Caco-2 (cell line): ENCODE measurements around the gene IL32. TPM values are rescaled to one million over a fixed set of nuclear protein-coding genes. Genes with fewer than 3 reads are reported as not detected.

Experiments used
- BruUV-seq: library from RNA; stranded (reverse); fragments of 400-500 nt; replicated peaks from 2 replicates; lab custom pipeline; 2021; lab: Mats Ljungman, UMichigan
- CTCF ChIA-PET: fragments of 300-600 bp; sonication (Branson Sonifier 250); formaldehyde crosslinking; loops from one replicate; lab custom pipeline; 2022; ENCODE audit warnings: antibody characterized with exemption; lab: Charles Lee
- POLR2A ChIA-PET: fragments of 300-600 bp; sonication (Branson Sonifier 250); formaldehyde crosslinking; loops from one replicate; lab custom pipeline; 2022; ENCODE audit warnings: antibody characterized with exemption; lab: Charles Lee
- DNase-seq, 2 experiments: peaks; one replicate each; pipeline versions ENCODE4 v3.0.0 to v3.0.0-alpha.2; 2020 to 2022
- H3K27me3 ChIP-seq: replicated peaks from 2 replicates; pipeline ENCODE4 v1.6.0; 2011; ENCODE audit warnings: low read length; ENCODE audit not compliant: control insufficient read depth, insufficient read depth
- H3K36me3 ChIP-seq: 2 replicates; pipeline ENCODE4 v1.5.1; 2011; ENCODE audit warnings: low read length; ENCODE audit not compliant: control insufficient read depth, insufficient read depth
- H3K4me1 ChIP-seq: fragments of 250-450 bp; sonication (Bioruptor Pico); 2 replicates; pipeline ENCODE4 v1.5.1; 2020; ENCODE audit warnings: mild to moderate bottlenecking
- H3K4me3 ChIP-seq: 2 replicates; pipeline ENCODE4 v1.5.1; 2011; ENCODE audit warnings: low read depth, mild to moderate bottlenecking, control low read depth, low read length
- H3K9me3 ChIP-seq: fragments of 250-450 bp; sonication (Bioruptor Pico); 2 replicates; pipeline ENCODE4 v1.5.1; 2020; ENCODE audit warnings: mild to moderate bottlenecking, moderate library complexity
- H3K27ac Mint-ChIP-seq: one replicate; pipeline ENCODE4 v1.8.0; 2022; ENCODE audit warnings: mixed read lengths; ENCODE audit not compliant: unreplicated experiment
- H3K27me3 Mint-ChIP-seq: one replicate; pipeline ENCODE4 v1.8.0; 2022; ENCODE audit warnings: mixed read lengths; ENCODE audit not compliant: insufficient read depth, unreplicated experiment
- H3K36me3 Mint-ChIP-seq: one replicate; pipeline ENCODE4 v1.8.0; 2022; ENCODE audit warnings: mild to moderate bottlenecking, mixed read lengths; ENCODE audit not compliant: insufficient read depth, unreplicated experiment
- H3K4me1 Mint-ChIP-seq: one replicate; pipeline ENCODE4 v1.8.0; 2022; ENCODE audit warnings: low read depth, mixed read lengths; ENCODE audit not compliant: unreplicated experiment
- H3K4me3 Mint-ChIP-seq: one replicate; pipeline ENCODE4 v1.8.0; 2022; ENCODE audit warnings: mild to moderate bottlenecking, moderate library complexity, mixed read lengths; ENCODE audit not compliant: unreplicated experiment
- H3K9me3 Mint-ChIP-seq: one replicate; pipeline ENCODE4 v1.8.0; 2022; ENCODE audit warnings: mixed read lengths; ENCODE audit not compliant: unreplicated experiment
- intact Hi-C: fragments of 100-400 bp; cut with micrococcal nuclease; formaldehyde crosslinking; loops from one replicate; pipeline ENCODE4 v1.10.0; 2022; ENCODE audit not compliant: unreplicated experiment
- total RNA-seq: library from RNA; stranded (reverse); gene quantifications from 2 replicates; pipeline ENCODE4 v1.2.3, GENCODE V29; 2022
- TF ChIP-seq, protein P1 (sequence below), 2 experiments: fragments of 200-600 bp in 1 of 2; IDR thresholded peaks; 1 replicate in 1 of 2; 2 replicates in 1 of 2; pipeline versions ENCODE4 v1.5.1 to v1.8.0; 2011 to 2022; ENCODE audit warnings: antibody characterized with exemption in 1 of 2, control low read depth in 1 of 2, inconsistent platforms in 1 of 2, low read depth in 1 of 2, low read length in 1 of 2, mild to moderate bottlenecking in 1 of 2, moderate library complexity in 1 of 2; ENCODE audit not compliant: insufficient read depth in 1 of 2, severe bottlenecking in 1 of 2, unreplicated experiment in 1 of 2

IL32 gene
- total RNA-seq, 1 experiment from 2014 or later = 149 TPM

GRCh38 chr16:3020604-3021448, 44.6 kb upstream of the IL32 start:
- no peaks in the 10 kb centered on the region for H3K9me3 Mint-ChIP-seq
- POLR2A ChIA-PET = interaction anchor here (0.6 to 5.8 kb wide), 7 partner anchors 11 to 115 kb away, joined by 3 to 83 read pairs (median 6); partner anchors contain the start of gene ZNF213
- intact Hi-C loops = loop anchor here (1.0 kb wide), 2 partner anchors 11 to 17 kb away; no protein-coding TSS in a partner anchor

DNA sequence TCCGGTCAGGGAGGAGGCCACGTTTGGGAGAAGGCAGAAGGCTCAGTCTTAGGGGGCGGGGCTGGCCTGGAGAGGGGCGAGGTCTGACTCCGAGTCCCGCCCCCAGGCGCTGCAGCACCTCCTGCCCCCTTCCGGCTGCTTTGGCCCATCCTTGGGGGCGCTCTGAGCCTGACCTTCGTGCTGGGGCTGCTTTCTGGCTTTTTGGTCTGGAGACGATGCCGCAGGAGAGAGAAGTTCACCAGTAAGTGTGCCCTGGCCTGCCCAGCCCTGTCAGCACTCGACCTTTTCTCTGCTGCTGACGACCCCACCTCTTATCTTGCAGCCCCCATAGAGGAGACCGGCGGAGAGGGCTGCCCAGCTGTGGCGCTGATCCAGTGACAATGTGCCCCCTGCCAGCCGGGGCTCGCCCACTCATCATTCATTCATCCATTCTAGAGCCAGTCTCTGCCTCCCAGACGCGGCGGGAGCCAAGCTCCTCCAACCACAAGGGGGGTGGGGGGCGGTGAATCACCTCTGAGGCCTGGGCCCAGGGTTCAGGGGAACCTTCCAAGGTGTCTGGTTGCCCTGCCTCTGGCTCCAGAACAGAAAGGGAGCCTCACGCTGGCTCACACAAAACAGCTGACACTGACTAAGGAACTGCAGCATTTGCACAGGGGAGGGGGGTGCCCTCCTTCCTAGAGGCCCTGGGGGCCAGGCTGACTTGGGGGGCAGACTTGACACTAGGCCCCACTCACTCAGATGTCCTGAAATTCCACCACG, 43.8 kb upstream of the IL32 start:
- Mint-ChIP-seq H3K4me1 (peaks cover 17% of the 10 kb centered on the region), H3K9me3 (no peaks in the 10 kb centered on the region), H3K27ac (peak overlapping the region; percentile 89), H3K4me3 (peak overlapping the region; percentile 72), H3K27me3 (no peaks in the 10 kb centered on the region), H3K36me3 (peaks cover 67% of the 10 kb centered on the region)
- intact Hi-C loops = loop anchor here (1.0 kb wide), 1 partner anchor 17 kb away; no protein-coding TSS in a partner anchor
- TSS peak; percentile 44 for BruUV-seq
- no peaks in the 10 kb centered on the region for H3K27me3 ChIP-seq
- peaks cover 38% of the 10 kb centered on the region for H3K4me1 ChIP-seq
- peaks cover 6% of the 10 kb centered on the region for H3K36me3 ChIP-seq
- TF ChIP-seq, protein P1, sequence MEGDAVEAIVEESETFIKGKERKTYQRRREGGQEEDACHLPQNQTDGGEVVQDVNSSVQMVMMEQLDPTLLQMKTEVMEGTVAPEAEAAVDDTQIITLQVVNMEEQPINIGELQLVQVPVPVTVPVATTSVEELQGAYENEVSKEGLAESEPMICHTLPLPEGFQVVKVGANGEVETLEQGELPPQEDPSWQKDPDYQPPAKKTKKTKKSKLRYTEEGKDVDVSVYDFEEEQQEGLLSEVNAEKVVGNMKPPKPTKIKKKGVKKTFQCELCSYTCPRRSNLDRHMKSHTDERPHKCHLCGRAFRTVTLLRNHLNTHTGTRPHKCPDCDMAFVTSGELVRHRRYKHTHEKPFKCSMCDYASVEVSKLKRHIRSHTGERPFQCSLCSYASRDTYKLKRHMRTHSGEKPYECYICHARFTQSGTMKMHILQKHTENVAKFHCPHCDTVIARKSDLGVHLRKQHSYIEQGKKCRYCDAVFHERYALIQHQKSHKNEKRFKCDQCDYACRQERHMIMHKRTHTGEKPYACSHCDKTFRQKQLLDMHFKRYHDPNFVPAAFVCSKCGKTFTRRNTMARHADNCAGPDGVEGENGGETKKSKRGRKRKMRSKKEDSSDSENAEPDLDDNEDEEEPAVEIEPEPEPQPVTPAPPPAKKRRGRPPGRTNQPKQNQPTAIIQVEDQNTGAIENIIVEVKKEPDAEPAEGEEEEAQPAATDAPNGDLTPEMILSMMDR (IDR thresholded peaks at IDR 0.05; ENCODE audit: insufficient read depth in 1 of 2, low read depth in 1 of 2, low read length in 1 of 2, severe bottlenecking in 1 of 2, unreplicated experiment in 1 of 2) = peak; percentile 20 to 69
- no peaks in the 10 kb centered on the region for H3K9me3 ChIP-seq
- ChIA-PET CTCF (interaction anchor here (0.6 to 6.9 kb wide), 5 partner anchors 10 to 137 kb away, joined by 4 to 113 read pairs (median 7); no protein-coding TSS in a partner anchor), POLR2A (interaction anchor here (3.5 to 5.8 kb wide), 2 partner anchors 12 to 16 kb away, joined by 34 to 83 read pairs; no protein-coding TSS in a partner anchor)
- peak; percentile 91 to 92 for DNase-seq
- H3K4me3 ChIP-seq = peak overlapping the region; percentile 52

More at GRCh38 chr16:3020604-3021448, 44.6 kb upstream of the IL32 start:
- H3K9me3 ChIP-seq = no peaks in the 10 kb centered on the region
- BruUV-seq = no TSS peak
- H3K36me3 Mint-ChIP-seq = peaks cover 59% of the 10 kb centered on the region
- H3K27me3 ChIP-seq = no peaks in the 10 kb centered on the region
- peak overlapping the region; percentile 72 for H3K4me3 Mint-ChIP-seq
- peaks cover 2% of the 10 kb centered on the region; the same call in 1 of the 2 replicates for H3K36me3 ChIP-seq
- peaks cover 41% of the 10 kb centered on the region for H3K4me1 ChIP-seq
- H3K27ac Mint-ChIP-seq = peak overlapping the region; percentile 89
- CTCF ChIA-PET = interaction anchor here (0.5 to 6.9 kb wide), 11 partner anchors 7 to 138 kb away, joined by 3 to 113 read pairs (median 4); partner anchors contain the start of gene BICDL2
- TF ChIP-seq, protein P1 (IDR thresholded peaks at IDR 0.05; ENCODE audit: insufficient read depth in 1 of 2, low read depth in 1 of 2, low read length in 1 of 2, severe bottlenecking in 1 of 2, unreplicated experiment in 1 of 2) = no peak
- no peaks in the 10 kb centered on the region for H3K27me3 Mint-ChIP-seq
- peak; percentile 83 to 89 for DNase-seq
- peak overlapping the region; percentile 52 for H3K4me3 ChIP-seq
- H3K4me1 Mint-ChIP-seq = peaks cover 17% of the 10 kb centered on the region
